HL-60/S4 (cell line): ENCODE measurements around the gene DNAH6.

ENCODE experiments used
- in situ Hi-C: fragments of 300-500 bp; cut with MboI; formaldehyde crosslinking; loops from 2 replicates; pipeline ENCODE4 v1.14.3; 2022; ENCODE audit warnings: low sequenced_read_pairs

The DNAH6 gene

GRCh38 chr2:84619794-84620371, 103.6 kb downstream of the DNAH6 start:
- in situ Hi-C loops: no loop called here

DNA sequence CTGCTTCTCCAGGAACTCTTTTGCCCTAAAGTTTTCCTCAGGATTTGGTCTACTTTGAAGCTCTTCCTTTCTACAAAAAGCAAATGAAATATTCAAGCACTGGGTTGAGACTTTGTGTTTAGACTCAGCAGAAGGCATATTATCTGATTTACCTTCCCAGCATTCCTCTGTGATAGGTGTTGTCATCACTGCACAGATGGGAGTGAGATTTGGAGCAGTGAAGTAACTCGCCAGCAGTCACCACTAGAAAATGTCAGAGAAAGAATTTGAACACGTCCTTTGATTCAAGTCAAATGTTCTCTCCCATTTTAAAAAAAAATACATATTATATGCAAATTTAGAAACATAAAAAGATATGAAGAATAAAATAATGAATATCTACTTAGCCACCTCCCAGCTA, 112.2 kb downstream of the DNAH6 start:
- in situ Hi-C loops: no loop called here

GRCh38 chr2:84629550-84629949, 113.3 kb downstream of the DNAH6 start:
- in situ Hi-C loops: no loop called here

- in situ Hi-C loops: no loop called here
Measured at GRCh38 chr2:84631047-84631446, 114.7 kb downstream of the DNAH6 start.

DNA sequence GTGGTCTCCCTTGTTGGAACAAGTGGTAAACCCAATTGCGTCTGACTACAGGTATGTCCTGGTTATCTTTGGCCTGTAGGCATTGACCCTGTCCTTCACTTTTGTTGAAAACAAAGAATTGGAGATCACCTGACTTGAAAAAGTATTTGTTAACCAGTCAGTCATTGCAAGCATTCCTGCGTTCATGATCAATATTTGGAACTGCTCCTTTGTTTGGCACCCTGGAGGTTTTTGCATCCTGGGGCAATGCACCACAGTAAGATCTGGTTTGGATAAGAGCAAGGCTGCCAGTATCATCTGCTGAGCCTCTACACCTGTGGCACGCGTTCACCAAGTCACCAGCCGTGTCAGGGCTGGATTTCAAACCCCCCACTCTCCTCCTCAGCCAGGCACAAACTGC, 115.7 kb downstream of the DNAH6 start:
- in situ Hi-C loops: no loop called here

- in situ Hi-C loops: no loop called here
Measured at GRCh38 chr2:84636080-84636971, 120.0 kb downstream of the DNAH6 start.

- in situ Hi-C loops: no loop called here
Measured at GRCh38 chr2:84639751-84640150, 123.5 kb downstream of the DNAH6 start.

- in situ Hi-C loops: no loop called here
Measured at GRCh38 chr2:84640411-84640810, 124.1 kb downstream of the DNAH6 start.

DNA sequence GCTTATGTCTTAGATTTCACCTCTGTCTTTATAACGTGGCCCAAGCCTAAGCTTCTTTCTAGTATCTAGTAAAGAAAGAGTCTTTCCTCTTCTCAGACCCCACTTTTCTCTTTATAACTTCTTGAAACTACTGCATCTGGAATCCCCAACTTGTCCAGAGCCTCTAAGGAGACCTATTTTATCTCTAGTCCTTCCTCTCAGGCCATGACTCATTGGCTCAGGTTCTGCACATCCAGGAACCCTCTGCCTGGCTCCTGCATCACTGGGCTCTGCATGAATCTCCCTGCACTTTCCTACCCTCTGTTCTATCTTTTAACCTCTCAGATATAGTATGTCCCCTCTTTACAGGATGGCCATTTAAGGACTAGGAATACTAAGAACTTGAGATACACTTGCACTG, 124.7 kb downstream of the DNAH6 start:
- in situ Hi-C loops: no loop called here

DNA sequence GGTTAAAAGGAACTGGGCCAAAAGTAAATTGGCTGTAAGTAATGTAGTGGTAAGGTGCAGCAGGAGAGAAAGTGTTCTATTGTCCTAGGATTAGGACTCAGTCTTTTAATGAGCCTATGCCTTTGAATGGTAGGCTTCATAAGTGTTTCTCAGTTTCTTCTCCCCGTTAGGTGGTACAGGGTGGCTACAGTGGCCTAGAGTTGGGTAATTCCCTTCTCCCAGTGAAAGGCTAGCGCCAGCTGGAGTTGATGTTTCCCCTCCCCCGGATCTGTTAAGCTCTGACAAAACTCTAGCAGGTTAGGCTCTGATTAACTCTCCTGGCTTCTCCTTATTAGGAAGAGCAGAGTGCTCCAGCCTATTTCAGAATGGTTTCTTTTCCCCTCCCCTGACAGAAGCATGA, 127.7 kb downstream of the DNAH6 start:
- in situ Hi-C loops: no loop called here

DNA sequence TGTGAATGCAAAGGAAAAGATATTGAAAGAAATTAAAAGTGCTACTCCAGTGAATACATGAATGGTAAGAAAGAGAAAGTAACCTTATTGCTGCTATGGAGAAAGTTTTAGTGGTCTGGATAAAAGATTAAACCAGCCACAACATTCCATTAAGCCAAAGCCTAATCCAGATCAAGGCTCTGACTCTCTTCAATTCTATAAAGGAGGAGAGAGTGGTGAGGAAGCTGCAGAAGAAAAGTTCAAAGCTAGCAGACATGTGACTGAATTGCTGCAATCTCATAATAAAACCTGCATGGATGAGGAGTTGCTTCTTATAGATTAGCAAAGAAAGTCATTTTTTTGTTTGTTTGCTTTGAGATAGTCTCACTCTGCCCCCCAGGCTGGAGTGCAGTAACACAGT, 130.2 kb downstream of the DNAH6 start:
- in situ Hi-C loops: no loop called here

GRCh38 chr2:84647267-84647666, 131.0 kb downstream of the DNAH6 start:
- in situ Hi-C loops: no loop called here

GRCh38 chr2:84649058-84649457, 132.8 kb downstream of the DNAH6 start:
- in situ Hi-C loops: no loop called here

DNA sequence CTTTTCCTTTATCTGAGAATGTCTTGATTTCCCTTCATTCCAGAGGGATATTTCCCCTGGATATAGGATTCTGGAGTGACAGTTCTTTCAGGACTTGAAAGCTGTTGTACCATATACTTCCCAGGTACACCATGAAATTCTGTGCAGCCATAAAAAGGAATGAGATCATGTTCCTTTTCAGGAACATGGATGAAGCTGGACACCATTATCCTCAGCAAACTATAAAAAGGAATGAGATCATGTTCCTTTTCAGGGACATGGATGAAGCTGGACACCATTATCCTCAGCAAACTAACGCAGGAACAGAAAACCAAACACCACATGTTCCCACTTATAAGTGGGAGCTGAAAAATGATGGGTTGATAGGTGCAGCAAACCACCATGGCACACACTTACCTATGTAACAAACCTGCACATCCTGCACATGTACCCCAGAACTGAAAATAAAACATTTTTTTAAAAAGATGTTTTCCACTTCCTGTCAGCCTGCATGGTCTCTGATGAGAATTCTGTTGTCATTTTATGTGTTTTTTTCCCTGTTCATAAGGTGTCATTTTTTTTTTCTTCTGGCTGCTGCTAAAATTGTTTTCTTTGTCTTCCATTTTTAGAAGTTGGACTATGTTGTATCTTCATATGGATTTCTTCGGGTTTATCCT, 133.3 kb downstream of the DNAH6 start:
- in situ Hi-C loops: no loop called here

DNA sequence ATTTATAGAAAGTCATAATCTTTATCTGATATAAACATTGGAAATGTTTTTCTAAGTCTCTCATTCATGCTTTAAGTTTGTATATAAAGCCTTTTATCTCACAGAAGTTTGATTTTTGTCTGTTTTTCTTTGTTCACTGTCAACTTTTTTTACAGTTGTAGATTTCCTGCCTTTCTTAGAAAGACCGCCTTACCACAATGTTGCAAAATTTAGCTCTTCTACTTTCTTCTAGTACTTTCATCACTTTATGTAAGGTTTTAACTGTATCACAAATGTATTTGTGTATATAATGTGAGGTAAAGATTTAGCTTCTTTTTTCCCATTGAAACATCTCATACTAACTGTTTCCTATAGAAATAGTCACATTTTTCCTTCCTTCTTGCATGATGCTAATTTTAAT, 136.1 kb downstream of the DNAH6 start:
- in situ Hi-C loops: no loop called here

DNA sequence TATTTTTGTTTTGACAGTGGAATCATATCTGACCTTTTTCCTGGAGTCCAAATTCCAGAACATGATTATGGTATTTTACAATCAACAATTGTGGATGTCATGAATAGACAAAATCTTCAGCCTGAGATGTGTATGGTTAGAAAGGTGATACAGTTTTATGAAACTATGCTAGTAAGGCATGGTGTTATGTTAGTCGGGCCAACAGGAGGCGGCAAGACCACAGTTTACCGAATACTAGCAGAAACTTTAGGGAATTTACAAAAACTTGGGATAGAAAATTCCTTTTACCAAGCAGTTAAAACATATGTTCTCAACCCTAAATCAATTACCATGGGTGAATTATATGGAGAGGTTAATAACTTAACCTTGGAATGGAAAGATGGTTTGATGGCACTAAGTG, 137.0 kb downstream of the DNAH6 start:
- in situ Hi-C loops: no loop called here

GRCh38 chr2:84654414-84654813, 138.1 kb downstream of the DNAH6 start:
- in situ Hi-C loops: no loop called here

DNA sequence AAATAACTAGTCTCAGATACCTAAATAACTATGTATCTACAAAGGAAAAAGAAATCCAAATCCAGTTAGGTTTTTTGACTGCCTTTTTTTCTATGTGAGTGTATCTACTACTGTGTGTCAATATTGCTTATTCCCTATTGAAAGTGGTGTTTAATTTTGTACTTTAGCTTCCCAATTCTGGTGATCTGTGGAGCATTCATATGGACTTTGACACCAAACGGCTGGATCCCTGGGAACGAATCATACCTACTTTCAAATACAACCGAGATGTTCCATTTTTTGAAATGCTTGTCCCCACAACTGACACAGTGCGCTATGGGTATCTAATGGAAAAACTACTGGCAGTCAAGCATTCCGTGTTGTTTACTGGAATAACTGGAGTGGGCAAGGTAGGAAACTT, 152.8 kb downstream of the DNAH6 start:
- in situ Hi-C loops: no loop called here

DNA sequence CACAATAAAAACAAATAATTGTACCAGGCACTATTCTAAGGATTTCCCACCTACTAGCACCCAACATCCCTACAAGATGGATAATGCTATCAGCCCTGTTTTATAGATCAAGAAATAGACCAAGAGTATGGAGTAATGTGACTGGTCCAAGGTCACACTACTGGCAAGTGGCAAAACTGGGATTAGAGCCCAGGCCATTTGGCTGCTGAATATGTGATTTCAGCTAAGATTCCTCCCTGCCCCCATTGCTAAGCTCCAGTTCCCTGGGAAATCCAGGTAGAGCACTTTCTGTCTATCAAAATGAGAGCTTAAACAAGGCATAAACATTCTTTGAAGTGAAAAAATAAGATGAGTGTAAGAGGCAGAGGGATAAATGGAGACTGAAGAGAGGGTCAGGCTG, 157.8 kb downstream of the DNAH6 start:
- in situ Hi-C loops: no loop called here

GRCh38 chr2:84674586-84674985, 158.3 kb downstream of the DNAH6 start:
- in situ Hi-C loops: no loop called here

GRCh38 chr2:84676295-84676694, 160.0 kb downstream of the DNAH6 start:
- in situ Hi-C loops: no loop called here

DNA sequence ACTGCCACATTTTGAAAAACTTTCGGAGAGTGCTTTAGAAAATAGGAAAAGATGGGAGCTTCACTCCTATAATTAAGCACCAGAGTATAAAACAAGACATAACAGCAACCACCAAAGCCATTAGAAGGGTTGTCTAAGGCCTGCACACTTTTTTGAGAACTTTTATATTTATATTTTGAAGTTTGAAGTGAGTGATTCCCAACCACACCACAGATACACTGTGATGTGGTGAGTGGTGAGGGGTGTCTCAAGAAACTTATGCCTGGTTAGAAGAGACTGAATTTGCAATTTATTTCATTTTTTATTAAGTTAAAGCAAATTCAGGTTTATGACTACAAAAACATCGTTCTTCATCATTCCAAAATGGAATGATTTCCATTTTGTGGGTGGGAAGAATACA, 161.9 kb downstream of the DNAH6 start:
- in situ Hi-C loops: no loop called here
